Epithelial cell of esophagus (primary cell): Measurements from ENCODE around the gene RHEBL1.

Experiments used
- DNase-seq: peaks from one replicate; pipeline ENCODE4 v3.0.0; 2010; ENCODE audit warnings: low read depth
- H3K4me3 ChIP-seq: 2 replicates; pipeline ENCODE4 v1.5.1; 2011; ENCODE audit warnings: mild to moderate bottlenecking, low read length, control low read depth
- CTCF ChIP-seq: IDR thresholded peaks from 2 replicates; pipeline ENCODE4 v1.5.1; 2011; ENCODE audit warnings: low read depth, mild to moderate bottlenecking, low read length, control low read depth, inconsistent platforms; ENCODE audit not compliant: insufficient read depth; ENCODE audit errors: missing control alignments

Gene RHEBL1

GRCh38 chr12:49069507-49070346 lies at the start of gene RHEBL1:
RHEBL1 (minus strand) TSS chr12:49069979; CDS start chr12:49069785, 194 bp downstream.
- peak; percentile 98 for DNase-seq
- peak; percentile 34 for TF ChIP-seq CTCF
- H3K4me3 ChIP-seq = peak within 1 kb of the TSS; percentile 69

- H3K4me3 ChIP-seq = peak overlapping the region; percentile 83
- DNase-seq = no peak
- no peak for TF ChIP-seq CTCF
These were observed 41.4 kb upstream of the RHEBL1 start for GRCh38 chr12:49111206-49111605.

GRCh38 chr12:49110464-49111155 lies 40.8 kb upstream of the RHEBL1 start, which contains the start of gene LMBR1L:
LMBR1L (minus strand) TSS chr12:49110847; CDS start chr12:49110555, 292 bp downstream.
- TF ChIP-seq CTCF = peak; percentile 58
- peak; percentile 99 for DNase-seq
- peak within 1 kb of the TSS; percentile 83 for H3K4me3 ChIP-seq

GRCh38 chr12:49109641-49110463 lies 40.1 kb upstream of the RHEBL1 start:
- no peak for TF ChIP-seq CTCF
- H3K4me3 ChIP-seq = peak overlapping the region; percentile 83
- no peak for DNase-seq

GRCh38 chr12:49108958-49109404 lies 39.2 kb upstream of the RHEBL1 start:
- DNase-seq = no peak
- no peak for TF ChIP-seq CTCF
- H3K4me3 ChIP-seq = no peak overlapping the region

- no peak for TF ChIP-seq CTCF
- peak; percentile 91 for DNase-seq
These were observed 35.8 kb upstream of the RHEBL1 start for GRCh38 chr12:49105504-49106084.

More at GRCh38 chr12:49105504-49106084, 35.8 kb upstream of the RHEBL1 start:
- no peak overlapping the region for H3K4me3 ChIP-seq
